SH-SY5Y (cell line): ENCODE results near the gene MND1.

ENCODE experiments used
- GATA2 ChIP-seq: IDR thresholded peaks from 2 replicates; pipeline ENCODE4 v1.6.1; 2011; ENCODE audit warnings: mild to moderate bottlenecking, low read depth, low read length
- GATA3 ChIP-seq: IDR thresholded peaks from 2 replicates; pipeline ENCODE4 v1.6.1; 2011; ENCODE audit warnings: low read depth, mild to moderate bottlenecking, low read length, moderate library complexity

DNA sequence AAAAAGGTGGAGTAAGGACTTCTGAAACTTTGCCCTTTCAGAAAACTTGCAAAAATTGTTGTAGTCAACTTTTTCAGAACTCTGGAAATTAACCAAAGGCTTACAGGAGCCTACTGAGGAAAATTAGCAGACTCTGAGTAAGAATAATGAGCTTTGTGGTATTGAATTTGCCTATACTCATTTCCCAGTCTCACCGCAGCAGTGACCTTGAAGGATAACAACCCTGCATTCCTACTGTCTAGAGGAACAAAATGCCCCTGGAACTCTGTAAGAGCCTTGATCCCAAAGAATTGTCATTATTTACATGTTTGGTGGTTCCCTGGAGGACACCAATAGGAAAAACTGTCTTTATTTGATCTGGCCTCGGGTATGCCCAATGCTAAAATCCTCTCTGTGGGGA is 57.9 kb downstream of the MND1 start:
- no peak for TF ChIP-seq GATA2
- TF ChIP-seq GATA3 = no peak
